ENCODE data around the gene SULT4A1.

Gene SULT4A1

DNA sequence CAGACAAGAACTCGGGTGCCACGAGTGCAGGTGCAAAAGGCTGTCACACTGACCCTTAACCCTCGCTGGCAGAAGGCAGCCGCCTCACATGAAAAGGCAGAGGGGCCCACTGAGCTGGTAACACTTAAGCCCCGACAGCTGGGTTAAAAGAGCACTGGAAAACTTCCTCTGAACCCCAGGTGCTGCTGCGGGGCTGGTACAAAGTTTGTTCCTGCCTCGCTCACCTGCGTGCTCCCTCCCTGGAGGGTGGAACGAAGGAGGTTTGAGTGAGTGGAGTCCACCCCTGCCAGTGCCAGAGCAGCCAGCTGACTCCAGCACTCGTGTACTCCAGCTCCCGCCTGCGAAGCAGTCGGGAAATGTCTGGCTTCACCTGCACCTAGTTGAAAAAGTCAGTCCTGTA is 12.6 kb downstream of the SULT4A1 start:
- Histone ChIP-seq H3K9me2 (replicated peaks; ENCODE audit: insufficient read depth, low read length) (no peaks in the 10 kb centered on the region), H3K4me2 (ENCODE audit: low read depth, low read length, poor library complexity, severe bottlenecking) (no peak overlapping the region), H2AFZ (ENCODE audit: low read depth, low read length, severe bottlenecking) (no peak overlapping the region), H3K79me2 (ENCODE audit: insufficient read depth, low read length) (no peaks in the 10 kb centered on the region), H4K20me1 (ENCODE audit: low read depth, low read length) (no peaks in the 10 kb centered on the region), H3K9ac (ENCODE audit: low read length) (no peak overlapping the region), H3K9me3 (ENCODE audit: insufficient read depth, low read length) (no peaks in the 10 kb centered on the region), H3K36me3 (ENCODE audit: low read length) (no peaks in the 10 kb centered on the region), H3K27ac (ENCODE audit: low read depth, low read length) (no peak overlapping the region), H3K27me3 (ENCODE audit: low read length) (no peaks in the 10 kb centered on the region), H3K4me3 (ENCODE audit: insufficient read depth, low read length, poor library complexity, severe bottlenecking) (no peak overlapping the region), H3F3A (ENCODE audit: insufficient read depth) (no peaks in the 10 kb centered on the region)
- no peak for TF ChIP-seq EZH2phosphoT487 (conservative IDR thresholded peaks at IDR 0.05; ENCODE audit: low read length)
- TF ChIP-seq, protein P1, sequence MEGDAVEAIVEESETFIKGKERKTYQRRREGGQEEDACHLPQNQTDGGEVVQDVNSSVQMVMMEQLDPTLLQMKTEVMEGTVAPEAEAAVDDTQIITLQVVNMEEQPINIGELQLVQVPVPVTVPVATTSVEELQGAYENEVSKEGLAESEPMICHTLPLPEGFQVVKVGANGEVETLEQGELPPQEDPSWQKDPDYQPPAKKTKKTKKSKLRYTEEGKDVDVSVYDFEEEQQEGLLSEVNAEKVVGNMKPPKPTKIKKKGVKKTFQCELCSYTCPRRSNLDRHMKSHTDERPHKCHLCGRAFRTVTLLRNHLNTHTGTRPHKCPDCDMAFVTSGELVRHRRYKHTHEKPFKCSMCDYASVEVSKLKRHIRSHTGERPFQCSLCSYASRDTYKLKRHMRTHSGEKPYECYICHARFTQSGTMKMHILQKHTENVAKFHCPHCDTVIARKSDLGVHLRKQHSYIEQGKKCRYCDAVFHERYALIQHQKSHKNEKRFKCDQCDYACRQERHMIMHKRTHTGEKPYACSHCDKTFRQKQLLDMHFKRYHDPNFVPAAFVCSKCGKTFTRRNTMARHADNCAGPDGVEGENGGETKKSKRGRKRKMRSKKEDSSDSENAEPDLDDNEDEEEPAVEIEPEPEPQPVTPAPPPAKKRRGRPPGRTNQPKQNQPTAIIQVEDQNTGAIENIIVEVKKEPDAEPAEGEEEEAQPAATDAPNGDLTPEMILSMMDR (IDR thresholded peaks at IDR 0.05; ENCODE audit: insufficient read depth, low read length, poor library complexity, severe bottlenecking) = no peak

DNA sequence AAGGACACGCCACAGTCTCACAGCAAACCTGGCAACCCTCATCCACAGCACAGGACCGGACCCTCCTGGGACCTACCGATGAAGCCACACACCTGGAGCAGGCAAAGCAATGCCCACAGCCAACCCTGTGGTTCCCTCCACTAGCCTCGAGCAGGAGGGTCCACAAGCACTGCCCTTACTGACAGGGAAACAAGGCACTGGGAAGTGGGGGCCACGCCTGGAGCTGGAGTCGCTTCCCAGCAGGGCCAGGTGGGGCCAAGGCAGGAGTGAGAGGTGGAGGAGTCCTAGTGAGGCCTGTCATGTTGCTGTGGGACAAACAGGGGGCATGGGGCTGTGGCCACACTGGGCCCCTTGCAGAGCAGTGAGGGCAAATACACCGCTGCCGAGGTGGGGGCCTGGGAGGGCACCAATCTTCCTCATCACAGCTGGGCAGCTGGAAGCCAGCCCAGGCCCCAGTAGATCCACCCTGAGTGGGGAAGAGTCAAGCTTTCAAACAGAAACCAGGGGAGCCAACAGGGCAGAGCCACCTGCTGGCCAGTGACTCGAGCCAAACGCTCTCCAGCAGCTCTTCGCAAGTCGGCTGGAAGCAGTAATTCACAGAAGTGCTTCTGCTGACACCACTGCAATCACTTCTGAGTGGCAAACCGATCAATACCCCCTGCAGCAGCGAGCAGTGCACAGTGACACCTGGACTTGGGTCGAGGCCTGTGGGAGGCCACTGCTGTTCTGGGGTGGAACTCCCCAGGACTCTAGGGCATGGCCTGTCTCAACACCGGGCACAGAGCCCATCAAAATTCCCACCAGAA is 13.7 kb downstream of the SULT4A1 start:
- Histone ChIP-seq H3K4me2 (ENCODE audit: low read depth, low read length, poor library complexity, severe bottlenecking) (no peak overlapping the region), H2AFZ (ENCODE audit: low read depth, low read length, severe bottlenecking) (no peak overlapping the region), H3K9me3 (ENCODE audit: insufficient read depth, low read length) (no peaks in the 10 kb centered on the region), H3K9ac (ENCODE audit: low read length) (no peak overlapping the region), H3K27ac (ENCODE audit: low read depth, low read length) (no peak overlapping the region), H3K36me3 (ENCODE audit: low read length) (no peaks in the 10 kb centered on the region), H3K79me2 (ENCODE audit: insufficient read depth, low read length) (no peaks in the 10 kb centered on the region), H4K20me1 (ENCODE audit: low read depth, low read length) (no peaks in the 10 kb centered on the region), H3F3A (ENCODE audit: insufficient read depth) (no peaks in the 10 kb centered on the region), H3K9me2 (replicated peaks; ENCODE audit: insufficient read depth, low read length) (no peaks in the 10 kb centered on the region), H3K4me3 (ENCODE audit: insufficient read depth, low read length, poor library complexity, severe bottlenecking) (no peak overlapping the region), H3K27me3 (ENCODE audit: low read length) (no peaks in the 10 kb centered on the region)
- TF ChIP-seq EZH2phosphoT487 (conservative IDR thresholded peaks at IDR 0.05; ENCODE audit: low read length) = no peak
- TF ChIP-seq, protein P1 (IDR thresholded peaks at IDR 0.05; ENCODE audit: insufficient read depth, low read length, poor library complexity, severe bottlenecking) = no peak

DNA sequence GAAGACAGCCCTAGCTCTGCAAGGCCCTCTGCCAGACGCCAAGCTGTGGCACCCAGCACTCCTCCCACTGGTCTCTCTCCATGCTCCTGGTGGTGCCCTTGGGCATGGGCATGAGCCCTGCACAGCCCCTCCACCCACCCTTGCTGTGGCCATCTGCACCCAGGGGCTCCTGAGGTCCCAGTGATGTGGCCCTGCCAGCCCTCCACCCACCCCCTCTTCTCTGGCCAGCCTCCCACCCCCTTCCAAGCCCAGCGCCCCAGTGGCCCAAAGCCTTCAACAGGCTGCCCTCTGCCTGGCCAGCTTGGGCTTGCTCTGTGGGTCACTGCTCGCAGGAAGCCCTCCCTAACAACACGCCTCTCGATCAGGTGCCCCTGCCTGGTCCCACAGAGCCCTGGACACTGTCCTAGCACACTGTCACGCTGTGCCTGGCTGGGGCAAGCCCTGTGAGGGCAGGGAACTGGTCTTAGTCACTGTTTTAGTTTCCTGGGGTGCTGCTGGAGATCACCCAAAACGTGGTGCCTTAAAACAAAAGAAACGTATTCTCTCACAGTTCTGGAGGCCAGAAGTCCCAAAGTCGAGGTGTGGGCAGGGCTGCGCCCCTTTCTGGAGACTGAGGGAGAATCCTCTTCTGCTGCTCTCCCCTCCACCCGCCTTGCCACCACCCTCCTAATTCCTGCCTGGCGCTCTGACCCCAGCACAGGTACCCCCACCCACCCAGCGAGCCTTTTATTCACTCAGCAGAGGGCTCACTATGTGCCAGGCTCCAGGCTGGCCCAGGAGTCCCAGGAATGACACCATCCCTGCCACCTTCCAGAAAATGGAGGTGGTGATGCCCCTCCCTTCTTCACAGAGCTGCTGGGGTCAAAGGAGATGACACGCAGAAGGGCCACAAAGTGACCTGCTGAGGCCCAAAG is 14.7 kb downstream of the SULT4A1 start:
- H3K36me3 ChIP-seq (ENCODE audit: low read length) = no peaks in the 10 kb centered on the region
- no peaks in the 10 kb centered on the region for H3F3A ChIP-seq (ENCODE audit: insufficient read depth)
- no peaks in the 10 kb centered on the region for H3K9me3 ChIP-seq (ENCODE audit: insufficient read depth, low read length)
- no peak overlapping the region for H3K27ac ChIP-seq (ENCODE audit: low read depth, low read length)
- no peaks in the 10 kb centered on the region for H3K27me3 ChIP-seq (ENCODE audit: low read length)
- TF ChIP-seq EZH2phosphoT487 (conservative IDR thresholded peaks at IDR 0.05; ENCODE audit: low read length) = no peak
- TF ChIP-seq, protein P1 (IDR thresholded peaks at IDR 0.05; ENCODE audit: insufficient read depth, low read length, poor library complexity, severe bottlenecking) = no peak
- no peak overlapping the region for H2AFZ ChIP-seq (ENCODE audit: low read depth, low read length, severe bottlenecking)
- no peaks in the 10 kb centered on the region for H3K9me2 ChIP-seq (replicated peaks; ENCODE audit: insufficient read depth, low read length)
- H3K4me2 ChIP-seq (ENCODE audit: low read depth, low read length, poor library complexity, severe bottlenecking) = no peak overlapping the region
- H3K79me2 ChIP-seq (ENCODE audit: insufficient read depth, low read length) = no peaks in the 10 kb centered on the region
- H4K20me1 ChIP-seq (ENCODE audit: low read depth, low read length) = no peaks in the 10 kb centered on the region
- no peak overlapping the region for H3K9ac ChIP-seq (ENCODE audit: low read length)
- no peak overlapping the region for H3K4me3 ChIP-seq (ENCODE audit: insufficient read depth, low read length, poor library complexity, severe bottlenecking)

All from SU-DHL-6 (cell line).